Kidney epithelial cell (primary cell): ENCODE data around the gene ADAM20. TPM values are rescaled to one million over a fixed set of nuclear protein-coding genes. Genes with fewer than 3 reads are reported as not detected.
A peak's percentile ranks its signal among the peaks of the same experiment; 100 is the strongest.

ENCODE experiments used
- DNase-seq: peaks from one replicate; pipeline ENCODE4 v3.0.0-alpha.2; 2010; ENCODE audit warnings: low read depth
- H3K27me3 ChIP-seq: 2 replicates; pipeline ENCODE4 v1.6.0; 2011; ENCODE audit warnings: low read length; ENCODE audit not compliant: control insufficient read depth, insufficient read depth
- H3K36me3 ChIP-seq: 2 replicates; pipeline ENCODE4 v1.5.1; 2011; ENCODE audit warnings: low read length; ENCODE audit not compliant: control insufficient read depth, insufficient read depth
- H3K4me3 ChIP-seq: 2 replicates; pipeline ENCODE4 v1.5.1; 2011; ENCODE audit warnings: low read depth, mild to moderate bottlenecking, control low read depth, low read length
- CTCF ChIP-seq: IDR thresholded peaks from 2 replicates; pipeline ENCODE4 v1.5.1; 2011; ENCODE audit warnings: mild to moderate bottlenecking, moderate library complexity, low read length, control low read depth, inconsistent platforms; ENCODE audit not compliant: insufficient read depth, poor library complexity, severe bottlenecking
- total RNA-seq: library from RNA; depleted of rRNA; stranded (reverse); fragments of >200 nt; gene quantifications from 2 replicates; pipeline ENCODE4 v1.2.3, GENCODE V29; 2015

ADAM20 gene
- total RNA-seq: 0.14 and 0.17 TPM in 2 replicates

DNA sequence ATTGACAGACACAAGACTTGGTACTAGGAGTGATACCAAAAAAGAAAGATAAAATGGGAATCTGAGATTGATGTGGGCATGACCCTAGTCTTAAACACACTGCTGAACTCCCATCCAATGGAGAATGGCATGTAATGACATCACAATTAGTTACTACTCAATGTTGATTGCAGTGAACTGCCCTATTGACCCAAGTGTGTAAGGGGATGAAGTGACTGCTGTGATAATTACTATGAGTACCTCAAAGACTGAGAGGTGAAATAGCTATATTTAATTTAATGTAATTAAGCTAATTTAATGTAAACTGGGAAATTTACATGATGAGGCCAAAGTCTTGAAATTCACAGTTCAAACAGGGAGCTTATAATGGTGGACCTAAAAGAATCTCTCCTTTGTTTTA lies at the start of gene ADAM20:
TSS of gene ADAM20 (minus strand) at position 101 of the 400 bp plus-strand sequence. CDS start 10,247 bp downstream, outside the sequence.
- no peak for DNase-seq
- no peak for TF ChIP-seq CTCF
- no peaks in the 10 kb centered on the region for H3K36me3 ChIP-seq

GRCh38 chr14:70576891-70577290 lies 42.1 kb upstream of the ADAM20 start:
- DNase-seq: no peak
- H3K36me3 ChIP-seq: no peaks in the 10 kb centered on the region
- no peak overlapping the region for H3K4me3 ChIP-seq
- H3K27me3 ChIP-seq: no peaks in the 10 kb centered on the region
- TF ChIP-seq CTCF: no peak

More for the DNA sequence above, at the start of gene ADAM20:
- Histone ChIP-seq H3K4me3 (no peak within 1 kb of the TSS), H3K27me3 (no peaks in the 10 kb centered on the region)

GRCh38 chr14:70573050-70573449 lies 38.2 kb upstream of the ADAM20 start:
- Histone ChIP-seq H3K4me3 (no peak overlapping the region), H3K27me3 (no peaks in the 10 kb centered on the region), H3K36me3 (no peaks in the 10 kb centered on the region)
- no peak for DNase-seq
- TF ChIP-seq CTCF: no peak

DNA sequence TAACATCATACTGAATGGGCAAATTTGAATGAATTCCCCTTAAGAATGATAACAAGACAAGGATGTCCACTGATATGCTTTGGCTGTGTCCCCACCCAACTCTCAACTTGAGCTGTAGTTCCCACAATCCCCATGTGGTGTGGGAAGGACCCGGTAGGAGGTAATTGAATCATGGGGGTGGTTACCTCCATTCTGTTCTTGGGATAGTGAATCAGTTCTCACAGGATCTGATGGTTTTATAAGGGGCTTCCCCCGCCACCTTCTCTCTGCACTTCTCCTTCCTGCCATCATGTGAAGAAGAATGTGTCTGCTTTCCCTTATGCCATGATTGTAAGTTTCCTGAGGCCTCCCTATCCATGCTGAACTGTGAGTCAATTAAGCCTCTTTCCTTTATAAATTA lies 36.3 kb upstream of the ADAM20 start:
- Histone ChIP-seq H3K36me3 (no peaks in the 10 kb centered on the region), H3K4me3 (no peak overlapping the region), H3K27me3 (no peaks in the 10 kb centered on the region)
- TF ChIP-seq CTCF: no peak
- no peak for DNase-seq

GRCh38 chr14:70567791-70568190 lies 33.0 kb upstream of the ADAM20 start:
- peak; percentile 49 for TF ChIP-seq CTCF
- H3K36me3 ChIP-seq: no peaks in the 10 kb centered on the region
- no peak for DNase-seq
- H3K4me3 ChIP-seq: no peak overlapping the region
- no peaks in the 10 kb centered on the region for H3K27me3 ChIP-seq

- Histone ChIP-seq H3K36me3 (no peaks in the 10 kb centered on the region), H3K27me3 (no peaks in the 10 kb centered on the region), H3K4me3 (no peak overlapping the region)
- TF ChIP-seq CTCF: no peak
- DNase-seq: no peak
Observed at GRCh38 chr14:70563869-70564268, 29.1 kb upstream of the ADAM20 start.
